ENCODE data around the gene KLHL8.

Gene KLHL8

GRCh38 chr4:87132035-87132434 is 88.4 kb downstream of the KLHL8 start:
- H3K9me3 ChIP-seq (replicated peaks; ENCODE audit: low read length) = no peaks in the 10 kb centered on the region
- no peaks in the 10 kb centered on the region for H3K27me3 ChIP-seq (ENCODE audit: control insufficient read depth, insufficient read depth, low read length)
- H3K4me1 ChIP-seq (ENCODE audit: control insufficient read depth, insufficient read depth, low read length) = no peaks in the 10 kb centered on the region
- H3K9ac ChIP-seq (ENCODE audit: low read depth, low read length) = no peak overlapping the region
- peaks cover 33% of the 10 kb centered on the region for H3K36me3 ChIP-seq (ENCODE audit: insufficient read depth, low read length)
- H3K4me2 ChIP-seq (ENCODE audit: low read length) = no peak overlapping the region
- H3K4me3 ChIP-seq (ENCODE audit: low read length) = no peak overlapping the region

GRCh38 chr4:87130985-87131703 is 89.3 kb downstream of the KLHL8 start:
- H3K9ac ChIP-seq (ENCODE audit: low read depth, low read length) = no peak overlapping the region
- no peaks in the 10 kb centered on the region for H3K4me1 ChIP-seq (ENCODE audit: control insufficient read depth, insufficient read depth, low read length)
- no peaks in the 10 kb centered on the region for H3K27me3 ChIP-seq (ENCODE audit: control insufficient read depth, insufficient read depth, low read length)
- no peak overlapping the region for H3K4me3 ChIP-seq (ENCODE audit: low read length)
- H3K36me3 ChIP-seq (ENCODE audit: insufficient read depth, low read length) = peaks cover 35% of the 10 kb centered on the region
- no peaks in the 10 kb centered on the region for H3K9me3 ChIP-seq (replicated peaks; ENCODE audit: low read length)
- no peak overlapping the region for H3K4me2 ChIP-seq (ENCODE audit: low read length)

DNA sequence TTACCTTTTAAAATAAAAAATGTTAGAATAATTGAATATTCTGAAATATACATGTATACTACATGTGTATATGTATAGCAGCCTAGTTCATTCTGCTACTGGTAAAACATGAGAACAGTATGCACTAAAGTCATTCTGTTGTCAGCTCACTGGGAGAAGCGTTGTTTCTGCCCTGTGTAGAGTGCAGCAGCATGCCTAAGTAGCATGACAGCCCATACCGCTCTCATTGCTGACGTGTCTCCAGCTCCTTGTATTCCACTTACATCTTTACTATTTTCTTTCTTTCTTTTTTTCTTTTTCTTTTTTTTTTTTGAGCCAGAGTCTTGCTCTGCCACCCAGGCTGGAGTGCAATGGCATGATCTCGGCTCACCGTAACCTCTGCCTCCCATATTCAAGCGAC is 90.7 kb downstream of the KLHL8 start:
- Histone ChIP-seq H3K9me3 (replicated peaks; ENCODE audit: low read length) (no peaks in the 10 kb centered on the region), H3K4me3 (ENCODE audit: low read length) (no peak overlapping the region), H3K36me3 (ENCODE audit: insufficient read depth, low read length) (peaks cover 45% of the 10 kb centered on the region), H3K4me1 (ENCODE audit: control insufficient read depth, insufficient read depth, low read length) (no peaks in the 10 kb centered on the region), H3K9ac (ENCODE audit: low read depth, low read length) (no peak overlapping the region), H3K27me3 (ENCODE audit: control insufficient read depth, insufficient read depth, low read length) (no peaks in the 10 kb centered on the region), H3K4me2 (ENCODE audit: low read length) (no peak overlapping the region)

- Histone ChIP-seq H3K4me1 (ENCODE audit: control insufficient read depth, insufficient read depth, low read length) (no peaks in the 10 kb centered on the region), H3K36me3 (ENCODE audit: insufficient read depth, low read length) (peaks cover 37% of the 10 kb centered on the region), H3K4me2 (ENCODE audit: low read length) (no peak overlapping the region), H3K9ac (ENCODE audit: low read depth, low read length) (no peak overlapping the region), H3K9me3 (replicated peaks; ENCODE audit: low read length) (no peaks in the 10 kb centered on the region), H3K4me3 (ENCODE audit: low read length) (no peak overlapping the region), H3K27me3 (ENCODE audit: control insufficient read depth, insufficient read depth, low read length) (no peaks in the 10 kb centered on the region)
These were observed 92.3 kb downstream of the KLHL8 start for GRCh38 chr4:87128006-87128705.

GRCh38 chr4:87126056-87126455 is 94.4 kb downstream of the KLHL8 start:
- no peak overlapping the region for H3K9ac ChIP-seq (ENCODE audit: low read depth, low read length)
- H3K4me2 ChIP-seq (ENCODE audit: low read length) = no peak overlapping the region
- H3K4me3 ChIP-seq (ENCODE audit: low read length) = no peak overlapping the region
- H3K9me3 ChIP-seq (replicated peaks; ENCODE audit: low read length) = no peaks in the 10 kb centered on the region
- peaks cover 10% of the 10 kb centered on the region for H3K4me1 ChIP-seq (ENCODE audit: control insufficient read depth, insufficient read depth, low read length)
- peaks cover 36% of the 10 kb centered on the region for H3K36me3 ChIP-seq (ENCODE audit: insufficient read depth, low read length)
- no peaks in the 10 kb centered on the region for H3K27me3 ChIP-seq (ENCODE audit: control insufficient read depth, insufficient read depth, low read length)

DNA sequence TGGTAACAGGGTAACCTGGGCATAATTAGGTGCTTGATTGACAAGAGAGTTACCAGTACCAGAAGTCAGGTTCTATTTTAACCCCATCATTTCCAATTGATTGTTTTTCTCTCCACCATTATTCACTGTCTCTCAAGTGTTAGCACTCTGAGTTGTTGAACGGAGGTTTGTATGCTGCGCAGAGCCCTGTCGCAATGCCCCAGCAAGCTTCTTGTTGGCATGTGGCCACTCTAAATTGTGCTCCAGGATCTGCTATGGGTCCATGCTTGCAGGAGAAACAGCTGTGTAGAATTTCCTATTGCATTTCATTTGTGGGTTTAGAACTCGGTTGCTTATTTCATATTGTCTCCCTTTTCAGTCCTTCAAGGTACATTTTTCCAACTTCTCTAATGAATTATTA is 98.2 kb downstream of the KLHL8 start:
- H3K27me3 ChIP-seq (ENCODE audit: control insufficient read depth, insufficient read depth, low read length) = no peaks in the 10 kb centered on the region
- no peaks in the 10 kb centered on the region for H3K9me3 ChIP-seq (replicated peaks; ENCODE audit: low read length)
- peaks cover 22% of the 10 kb centered on the region for H3K4me1 ChIP-seq (ENCODE audit: control insufficient read depth, insufficient read depth, low read length)
- peak overlapping the region; percentile 29 for H3K4me2 ChIP-seq (ENCODE audit: low read length)
- no peak overlapping the region for H3K4me3 ChIP-seq (ENCODE audit: low read length)
- H3K9ac ChIP-seq (ENCODE audit: low read depth, low read length) = no peak overlapping the region
- peaks cover 19% of the 10 kb centered on the region for H3K36me3 ChIP-seq (ENCODE audit: insufficient read depth, low read length)

- Histone ChIP-seq H3K4me2 (ENCODE audit: low read length) (peak overlapping the region; percentile 29), H3K27me3 (ENCODE audit: control insufficient read depth, insufficient read depth, low read length) (no peaks in the 10 kb centered on the region), H3K36me3 (ENCODE audit: insufficient read depth, low read length) (peaks cover 13% of the 10 kb centered on the region), H3K4me1 (ENCODE audit: control insufficient read depth, insufficient read depth, low read length) (peaks cover 22% of the 10 kb centered on the region), H3K9me3 (replicated peaks; ENCODE audit: low read length) (no peaks in the 10 kb centered on the region), H3K9ac (ENCODE audit: low read depth, low read length) (no peak overlapping the region), H3K4me3 (ENCODE audit: low read length) (no peak overlapping the region)
These were observed 98.9 kb downstream of the KLHL8 start for GRCh38 chr4:87121341-87122065.

- H3K36me3 ChIP-seq (ENCODE audit: insufficient read depth, low read length) = peaks cover 4% of the 10 kb centered on the region
- H3K9me3 ChIP-seq (replicated peaks; ENCODE audit: low read length) = no peaks in the 10 kb centered on the region
- no peaks in the 10 kb centered on the region for H3K27me3 ChIP-seq (ENCODE audit: control insufficient read depth, insufficient read depth, low read length)
- H3K4me3 ChIP-seq (ENCODE audit: low read length) = no peak overlapping the region
- peaks cover 22% of the 10 kb centered on the region for H3K4me1 ChIP-seq (ENCODE audit: control insufficient read depth, insufficient read depth, low read length)
- no peak overlapping the region for H3K4me2 ChIP-seq (ENCODE audit: low read length)
- no peak overlapping the region for H3K9ac ChIP-seq (ENCODE audit: low read depth, low read length)
These were observed 99.8 kb downstream of the KLHL8 start for GRCh38 chr4:87120411-87121162.

DNA sequence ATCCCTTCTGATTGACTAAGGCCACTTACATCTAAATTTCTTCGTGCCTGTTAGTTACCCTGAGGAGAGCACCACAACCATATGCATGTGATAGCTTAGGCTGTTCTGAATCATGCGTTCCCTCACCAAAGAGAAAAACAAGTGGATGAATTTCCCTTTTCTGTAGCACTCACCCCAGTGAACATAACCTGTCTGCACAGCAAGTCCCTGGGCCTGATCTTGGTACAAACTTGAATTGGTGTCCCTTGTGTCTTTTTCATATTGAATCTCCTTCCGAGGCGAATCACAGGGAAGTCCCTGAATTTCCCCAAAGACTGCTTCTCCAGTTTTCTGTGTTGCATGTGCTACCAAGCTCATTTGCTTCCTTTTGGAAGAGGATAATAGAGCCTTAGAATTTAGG is 100.4 kb downstream of the KLHL8 start:
- H3K36me3 ChIP-seq (ENCODE audit: insufficient read depth, low read length) = peaks cover 4% of the 10 kb centered on the region
- no peak overlapping the region for H3K4me2 ChIP-seq (ENCODE audit: low read length)
- H3K4me1 ChIP-seq (ENCODE audit: control insufficient read depth, insufficient read depth, low read length) = peaks cover 22% of the 10 kb centered on the region
- no peak overlapping the region for H3K9ac ChIP-seq (ENCODE audit: low read depth, low read length)
- H3K27me3 ChIP-seq (ENCODE audit: control insufficient read depth, insufficient read depth, low read length) = no peaks in the 10 kb centered on the region
- H3K9me3 ChIP-seq (replicated peaks; ENCODE audit: low read length) = no peaks in the 10 kb centered on the region
- no peak overlapping the region for H3K4me3 ChIP-seq (ENCODE audit: low read length)

DNA sequence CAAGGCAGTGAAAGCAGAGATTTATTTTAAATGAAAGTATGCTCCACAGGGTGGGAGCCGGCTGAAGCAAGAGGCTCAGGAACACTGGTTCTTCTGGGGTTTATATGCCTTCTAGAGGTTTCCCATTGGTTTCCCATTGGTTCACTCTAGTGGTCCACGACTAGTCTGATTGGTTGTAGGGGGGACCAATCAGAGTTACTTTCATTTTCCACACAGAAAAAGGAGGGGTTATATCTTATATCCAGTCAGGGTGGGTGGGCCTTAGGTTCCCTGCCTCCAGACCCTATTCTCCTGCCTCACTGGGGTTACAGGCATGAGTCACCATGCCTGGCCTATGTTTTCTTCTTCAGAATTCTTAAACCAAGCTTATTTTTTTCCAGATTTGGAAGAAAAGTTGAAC is 101.6 kb downstream of the KLHL8 start:
- Histone ChIP-seq H3K4me3 (ENCODE audit: low read length) (no peak overlapping the region), H3K4me1 (ENCODE audit: control insufficient read depth, insufficient read depth, low read length) (peaks cover 22% of the 10 kb centered on the region)

DNA sequence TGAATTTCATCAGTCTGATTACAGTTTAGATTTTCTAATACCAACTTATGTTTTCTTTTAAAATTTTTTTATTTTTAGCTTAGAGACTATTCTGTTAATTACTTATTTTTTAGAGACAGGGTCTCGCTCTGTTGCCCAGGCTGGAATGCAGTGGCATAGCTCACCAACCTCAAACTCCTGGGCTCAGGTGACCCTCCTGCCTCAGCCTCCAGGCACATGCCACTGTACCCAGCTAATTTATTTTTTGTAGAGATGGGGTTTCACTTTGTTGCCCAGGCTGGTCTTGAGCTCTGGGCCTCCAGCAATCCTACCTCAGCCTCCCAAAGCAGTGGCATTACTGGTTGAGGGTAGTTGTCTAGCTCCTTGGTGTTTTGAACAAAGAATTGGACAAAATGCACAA is 102.0 kb downstream of the KLHL8 start:
- Histone ChIP-seq H3K9ac (ENCODE audit: low read depth, low read length) (no peak overlapping the region), H3K9me3 (replicated peaks; ENCODE audit: low read length) (no peaks in the 10 kb centered on the region), H3K4me1 (ENCODE audit: control insufficient read depth, insufficient read depth, low read length) (peaks cover 22% of the 10 kb centered on the region), H3K27me3 (ENCODE audit: control insufficient read depth, insufficient read depth, low read length) (no peaks in the 10 kb centered on the region), H3K36me3 (ENCODE audit: insufficient read depth, low read length) (peaks cover 10% of the 10 kb centered on the region), H3K4me2 (ENCODE audit: low read length) (no peak overlapping the region), H3K4me3 (ENCODE audit: low read length) (no peak overlapping the region)

More for the DNA sequence above, 101.6 kb downstream of the KLHL8 start:
- no peak overlapping the region for H3K4me2 ChIP-seq (ENCODE audit: low read length)
- peaks cover 10% of the 10 kb centered on the region for H3K36me3 ChIP-seq (ENCODE audit: insufficient read depth, low read length)
- no peaks in the 10 kb centered on the region for H3K27me3 ChIP-seq (ENCODE audit: control insufficient read depth, insufficient read depth, low read length)
- H3K9me3 ChIP-seq (replicated peaks; ENCODE audit: low read length) = no peaks in the 10 kb centered on the region
- H3K9ac ChIP-seq (ENCODE audit: low read depth, low read length) = no peak overlapping the region
